K562 (cell line): ENCODE data around the gene TRIM65. TPM values are rescaled to one million over a fixed set of nuclear protein-coding genes. Genes with fewer than 3 reads are reported as not detected.

Experiments
- BCOR ChIP-seq: fragments of 450-650 bp; IDR thresholded peaks from 2 replicates; pipeline ENCODE4 v1.6.1; 2016
- CTCF ChIP-seq, 3 experiments: IDR thresholded peaks in 2 of 3; conservative IDR thresholded peaks in 1 of 3; 2 replicates each; pipeline ENCODE4 v1.5.1; 2011 to 2012; ENCODE audit warnings: low read length in 3 of 3, mild to moderate bottlenecking in 3 of 3, control low read depth in 2 of 3, improper control_type of control experiment in 1 of 3, inconsistent platforms in 1 of 3, low read depth in 1 of 3, mixed read lengths in 1 of 3, moderate library complexity in 1 of 3; ENCODE audit not compliant: insufficient read depth in 2 of 3
- DPF2 ChIP-seq: fragments of 450-650 bp; IDR thresholded peaks from 2 replicates; pipeline ENCODE4 v1.6.1; 2016
- ELK1 ChIP-seq: sonication (generic); formaldehyde crosslinking; IDR thresholded peaks from 2 replicates; pipeline ENCODE4 v1.8.1; 2022; ENCODE audit warnings: missing genetic modification reagents
- GTF2A2 ChIP-seq: IDR thresholded peaks from 2 replicates; pipeline ENCODE4 v1.6.1; 2016; ENCODE audit warnings: mild to moderate bottlenecking, missing genetic modification characterization, missing compliant biosample characterization
- HLTF ChIP-seq: fragments of 450-650 bp; IDR thresholded peaks from 2 replicates; pipeline ENCODE4 v1.6.1; 2016
- HNRNPH1 ChIP-seq: fragments of 200-400 bp; formaldehyde crosslinking; optimal IDR thresholded peaks from 2 replicates; pipeline ENCODE3; 2017; ENCODE audit warnings: low read depth, mild to moderate bottlenecking, low read length, moderate library complexity
- IRF1 ChIP-seq: sonication (generic); formaldehyde crosslinking; IDR thresholded peaks from 2 replicates; pipeline ENCODE4 v1.8.0; 2022; ENCODE audit warnings: missing genetic modification reagents, mild to moderate bottlenecking, borderline replicate concordance
- KLF13 ChIP-seq: fragments of 450-650 bp; IDR thresholded peaks from 2 replicates; pipeline ENCODE4 v1.6.1; 2016; ENCODE audit warnings: missing genetic modification characterization, low read depth, mild to moderate bottlenecking, missing compliant biosample characterization, moderate library complexity, borderline replicate concordance
- L3MBTL2 ChIP-seq: fragments of 450-650 bp; IDR thresholded peaks from 2 replicates; pipeline ENCODE4 v1.6.1; 2016; ENCODE audit warnings: mild to moderate bottlenecking, moderate library complexity
- RERE ChIP-seq: sonication (generic); formaldehyde crosslinking; IDR thresholded peaks from 2 replicates; pipeline ENCODE4 v1.8.0; 2023; ENCODE audit warnings: missing genetic modification reagents, mild to moderate bottlenecking, borderline replicate concordance
- THAP12 ChIP-seq: fragments of 250-450 bp; sonication (Bioruptor Pico); IDR thresholded peaks from 2 replicates; pipeline ENCODE4 v1.9.0; 2021; ENCODE audit warnings: mild to moderate bottlenecking, inconsistent platforms
- TRIM24 ChIP-seq, 2 experiments: fragments of 450-650 bp; IDR thresholded peaks; 2 replicates each; pipeline ENCODE4 v1.6.1; 2016
- ZFX ChIP-seq: sonication (generic); formaldehyde crosslinking; IDR thresholded peaks from 2 replicates; pipeline ENCODE4 v1.8.0; 2022; ENCODE audit warnings: mild to moderate bottlenecking, missing genetic modification reagents, moderate library complexity
- ZNF436 ChIP-seq: fragments of 250-450, 450-650 bp; sonication (Bioruptor Pico); formaldehyde crosslinking; IDR thresholded peaks from 2 replicates; pipeline ENCODE4 v1.7.0; 2020; ENCODE audit warnings: mild to moderate bottlenecking
- ZNF507 ChIP-seq: conservative IDR thresholded peaks from 2 replicates; pipeline ENCODE4 v1.6.1; 2017; ENCODE audit warnings: missing genetic modification characterization, missing compliant biosample characterization
- ZSCAN29 ChIP-seq: fragments of 450-650 bp; IDR thresholded peaks from 2 replicates; pipeline ENCODE4 v1.6.1; 2017
- polyA plus RNA-seq, 8 experiments: library from polyadenylated mRNA; depleted of rRNA in 4 of 8; stranded (reverse) in 5 of 8; unstranded in 3 of 8; fragments of >200 nt; fragmentation: Nextera tagmentation in 2 of 8; fragmentation: Illumina TruSeq in 1 of 8; extraction: Ambion mirVana in 2 of 8; extraction: Trizol in 1 of 8; gene quantifications; 2 replicates each; pipeline versions ENCODE4 v1.2.1 to v1.2.3, GENCODE V29; 2011 to 2014; ENCODE audit warnings: inconsistent platforms in 1 of 8, missing spikeins in 1 of 8
- total RNA-seq, 7 experiments: library from RNA; depleted of rRNA in 6 of 7; stranded (reverse); fragments of >200 nt in 6 of 7; fragmentation: Illumina TruSeq in 2 of 7; extraction: Trizol in 2 of 7; gene quantifications; 2 replicates each; pipeline versions ENCODE4 v1.2.1 to v1.2.3, GENCODE V29; 2011 to 2021; ENCODE audit warnings: low replicate concordance in 1 of 7

Gene TRIM65
- total and polyA plus RNA-seq, 9 of the 15 experiments (the other 6 are each of a cell fraction or from before 2014, with no cell fraction given), result 2.8 to 45.7 (median 22.9) TPM

- TF ChIP-seq CTCF (IDR thresholded peaks at IDR 0.05 in 2 of 3, conservative IDR thresholded peaks at IDR 0.05 in 1 of 3; ENCODE audit: insufficient read depth in 2 of 3, low read depth in 1 of 3, low read length in 3 of 3), result peak; percentile 18 to 66 (median 59); a peak in 5 of 6 replicates
- TF ChIP-seq ELK1 (CRISPR knock-in tag), result no peak
- TF ChIP-seq TRIM24 (IDR thresholded peaks at IDR 0.05), result no peak
- no peak for TF ChIP-seq ZSCAN29
- no peak for TF ChIP-seq RERE (CRISPR knock-in tag)
- TF ChIP-seq HNRNPH1, result no peak
- TF ChIP-seq GTF2A2 (tag), result no peak
- TF ChIP-seq L3MBTL2, result peak; percentile 96
- no peak for TF ChIP-seq ZNF436
- no peak for TF ChIP-seq DPF2
- TF ChIP-seq HLTF, result no peak; the same call in 1 of the 2 replicates
- no peak for TF ChIP-seq ZNF507
- TF ChIP-seq KLF13, result no peak
- TF ChIP-seq ZFX (CRISPR knock-in tag), result peak; percentile 88
- TF ChIP-seq BCOR, result no peak
- no peak for TF ChIP-seq IRF1 (CRISPR knock-in tag)
- TF ChIP-seq THAP12 (CRISPR knock-in tag), result peak; percentile 62; the same call in 1 of the 2 replicates
These were observed 41.3 kb downstream of the TRIM65 start, which contains the start of gene WBP2 (continued) for GRCh38 chr17:75855310-75856061.
